H1 (cell line): ENCODE measurements around the gene NDUFS7. TPM values are rescaled to one million over a fixed set of nuclear protein-coding genes. Genes with fewer than 3 reads are reported as not detected.

ENCODE experiments used
- CTCF ChIA-PET: fragments of 300-600 bp; sonication (Branson Sonifier 250); formaldehyde crosslinking; loops from one replicate; lab custom pipeline; 2021; ENCODE audit not compliant: partially characterized antibody; lab: Charles Lee
- POLR2A ChIA-PET: fragments of 300-600 bp; sonication (Branson Sonifier 250); formaldehyde crosslinking; loops from one replicate; lab custom pipeline; 2021; ENCODE audit warnings: inconsistent platforms; ENCODE audit not compliant: partially characterized antibody; lab: Charles Lee
- DNase-seq, 2 experiments: peaks; one replicate each; pipeline versions ENCODE4 v3.0.0 to v3.0.0-alpha.2; 2010 to 2022; ENCODE audit warnings: low spot score in 2 of 2, low read depth in 1 of 2, mixed read lengths in 1 of 2
- FAIRE-seq: peaks from 2 replicates; lab custom pipeline; 2011; peaks lifted over from hg19 to GRCh38; lab: Jason Lieb, UNC
- H2AFZ ChIP-seq: 2 replicates; pipeline ENCODE4 v1.8.1; 2012; ENCODE audit warnings: low read length, inconsistent platforms
- H2AK5ac ChIP-seq: 2 replicates; pipeline ENCODE4 v1.6.1; 2013; ENCODE audit warnings: low read depth, low read length
- H2BK120ac ChIP-seq: replicated peaks from 2 replicates; pipeline ENCODE3; 2013; ENCODE audit warnings: low read depth, low read length, inconsistent platforms
- H2BK12ac ChIP-seq: 2 replicates; pipeline ENCODE4 v1.6.1; 2013; ENCODE audit warnings: low read depth, low read length
- H2BK15ac ChIP-seq: 2 replicates; pipeline ENCODE4 v1.6.1; 2013; ENCODE audit warnings: low read length
- H2BK20ac ChIP-seq: 2 replicates; pipeline ENCODE4 v1.6.1; 2013; ENCODE audit warnings: low read length
- H2BK5ac ChIP-seq: 2 replicates; pipeline ENCODE4 v1.6.1; 2013; ENCODE audit warnings: low read depth, low read length
- H3K14ac ChIP-seq: 2 replicates; pipeline ENCODE4 v1.6.1; 2013; ENCODE audit warnings: inconsistent platforms; ENCODE audit not compliant: insufficient read length
- H3K18ac ChIP-seq: 2 replicates; pipeline ENCODE4 v1.6.1; 2013; ENCODE audit warnings: low read length; ENCODE audit errors: extremely low read depth
- H3K23ac ChIP-seq: 2 replicates; pipeline ENCODE4 v1.6.1; 2013; ENCODE audit warnings: inconsistent platforms; ENCODE audit not compliant: insufficient read length
- H3K23me2 ChIP-seq: 2 replicates; pipeline ENCODE4 v1.6.1; 2013; ENCODE audit warnings: low read depth, low read length
- H3K27ac ChIP-seq: 2 replicates; pipeline ENCODE4 v1.6.1; 2011; ENCODE audit warnings: low read depth, low read length, inconsistent platforms
- H3K27me3 ChIP-seq, 4 experiments: replicated peaks in 1 of 4; 1 replicate in 1 of 4; 2 replicates in 3 of 4; pipeline versions ENCODE4 v1.6.1 to v1.8.1; 2011 to 2013; ENCODE audit warnings: low read length in 3 of 4, mild to moderate bottlenecking in 3 of 4, inconsistent platforms in 2 of 4, mixed read lengths in 2 of 4, moderate library complexity in 1 of 4; ENCODE audit not compliant: control insufficient read depth in 3 of 4, insufficient read depth in 3 of 4; ENCODE audit errors: extremely low read depth in 1 of 4
- H3K36me3 ChIP-seq, 4 experiments: 2 replicates each; pipeline versions ENCODE4 v1.6.1 to v1.8.1; 2011 to 2013; ENCODE audit warnings: mild to moderate bottlenecking in 4 of 4, low read length in 3 of 4, moderate library complexity in 2 of 4, control low read depth in 1 of 4, inconsistent platforms in 1 of 4; ENCODE audit not compliant: insufficient read depth in 4 of 4, control insufficient read depth in 2 of 4
- H3K4ac ChIP-seq: replicated peaks from 2 replicates; pipeline ENCODE3; 2013; ENCODE audit warnings: low read length, low read depth, mixed read lengths, inconsistent platforms; ENCODE audit not compliant: insufficient read length
- H3K4me1 ChIP-seq, 4 experiments: replicated peaks in 1 of 4; 1 replicate in 1 of 4; 2 replicates in 3 of 4; pipeline versions ENCODE4 v1.6.1 to v1.8.1; 2011 to 2013; ENCODE audit warnings: low read length in 3 of 4, inconsistent platforms in 2 of 4, mixed read lengths in 1 of 4; ENCODE audit not compliant: insufficient read depth in 4 of 4, control insufficient read depth in 3 of 4
- H3K4me2 ChIP-seq, 2 experiments: 2 replicates each; pipeline versions ENCODE4 v1.6.1 to v1.8.1; 2011 to 2013; ENCODE audit warnings: low read depth in 2 of 2, low read length in 2 of 2, control low read depth in 1 of 2, inconsistent platforms in 1 of 2, mild to moderate bottlenecking in 1 of 2; ENCODE audit not compliant: insufficient read depth in 1 of 2
- H3K4me3 ChIP-seq, 4 experiments: fragments of 200-600, 300-600 bp in 1 of 4; sonication (generic), shearing (Covaris generic), sonication (Bioruptor Twin) in 1 of 4; 2 replicates each; pipeline versions ENCODE4 v1.5.1 to v1.8.1; 2011 to 2016; ENCODE audit warnings: low read length in 4 of 4, low read depth in 3 of 4, control low read depth in 2 of 4, inconsistent platforms in 2 of 4, mild to moderate bottlenecking in 2 of 4, mixed read lengths in 1 of 4, moderate library complexity in 1 of 4; ENCODE audit not compliant: insufficient read depth in 2 of 4; ENCODE audit errors: extremely low read depth in 1 of 4
- H3K56ac ChIP-seq: replicated peaks from 2 replicates; pipeline ENCODE3; 2013; ENCODE audit warnings: low read depth, mild to moderate bottlenecking, mixed read lengths, low read length, inconsistent platforms; ENCODE audit not compliant: insufficient read length
- H3K79me1 ChIP-seq: 2 replicates; pipeline ENCODE4 v1.6.1; 2013; ENCODE audit warnings: low read depth, low read length, control low read depth
- H3K79me2 ChIP-seq, 2 experiments: 2 replicates each; pipeline versions ENCODE4 v1.6.1 to v1.8.1; 2012 to 2013; ENCODE audit warnings: low read length in 2 of 2, mild to moderate bottlenecking in 2 of 2, inconsistent platforms in 1 of 2; ENCODE audit not compliant: insufficient read depth in 2 of 2, control insufficient read depth in 1 of 2
- H3K9ac ChIP-seq, 4 experiments: replicated peaks in 1 of 4; 1 replicate in 1 of 4; 2 replicates in 3 of 4; pipeline versions ENCODE4 v1.6.1 to v1.8.1; 2011 to 2013; ENCODE audit warnings: low read depth in 3 of 4, low read length in 3 of 4, control low read depth in 2 of 4, mild to moderate bottlenecking in 2 of 4, moderate library complexity in 2 of 4, inconsistent platforms in 1 of 4; ENCODE audit errors: extremely low read depth in 1 of 4
- H3K9me3 ChIP-seq, 2 experiments: 2 replicates each; pipeline versions ENCODE4 v1.6.1 to v1.8.1; 2012 to 2013; ENCODE audit warnings: mild to moderate bottlenecking in 2 of 2, moderate library complexity in 2 of 2, control low read depth in 1 of 2, inconsistent platforms in 1 of 2, low read depth in 1 of 2, low read length in 1 of 2, mixed read lengths in 1 of 2; ENCODE audit not compliant: insufficient read depth in 2 of 2
- H4K20me1 ChIP-seq, 2 experiments: replicated peaks in 1 of 2; 2 replicates each; pipeline versions ENCODE3 to v1.8.1; 2011 to 2013; ENCODE audit warnings: inconsistent platforms in 2 of 2, low read length in 2 of 2, mild to moderate bottlenecking in 1 of 2; ENCODE audit not compliant: insufficient read depth in 2 of 2, control insufficient read depth in 1 of 2
- H4K5ac ChIP-seq: 2 replicates; pipeline ENCODE4 v1.6.1; 2013; ENCODE audit warnings: low read length, low read depth, mixed read lengths, inconsistent platforms; ENCODE audit not compliant: insufficient read length
- H4K8ac ChIP-seq: 2 replicates; pipeline ENCODE4 v1.8.0; 2013; ENCODE audit warnings: mild to moderate bottlenecking, moderate library complexity, low read length, inconsistent platforms; ENCODE audit not compliant: insufficient read depth; ENCODE audit errors: extremely low read depth
- H4K91ac ChIP-seq: replicated peaks from 2 replicates; pipeline ENCODE3; 2013; ENCODE audit warnings: low read length, mixed read lengths, inconsistent platforms; ENCODE audit not compliant: insufficient read length
- CBX8 ChIP-seq: fragments of 300-800, 300-1000 bp; sonication (generic); IDR thresholded peaks from 2 replicates; pipeline ENCODE4 v1.7.1; 2016; ENCODE audit warnings: low read depth, low read length, borderline replicate concordance
- EP300 ChIP-seq, 2 experiments: IDR thresholded peaks; 1 replicate in 1 of 2; 2 replicates in 1 of 2; pipeline ENCODE4 v1.6.1; 2011 to 2012; ENCODE audit warnings: low read depth in 2 of 2, low read length in 2 of 2, mild to moderate bottlenecking in 2 of 2, borderline replicate concordance in 1 of 2, inconsistent platforms in 1 of 2, moderate library complexity in 1 of 2
- HDAC2 ChIP-seq, 2 experiments: fragments of 300-600 bp in 1 of 2; sonication (generic) in 1 of 2; IDR thresholded peaks; 2 replicates each; pipeline ENCODE4 v1.6.1; 2011 to 2012; ENCODE audit warnings: low read depth in 2 of 2, low read length in 2 of 2, mild to moderate bottlenecking in 2 of 2, moderate library complexity in 2 of 2, borderline replicate concordance in 1 of 2, inconsistent platforms in 1 of 2
- HDAC6 ChIP-seq: IDR thresholded peaks from one replicate; pipeline ENCODE4 v1.7.1; 2012; ENCODE audit warnings: low read depth, mild to moderate bottlenecking, inconsistent platforms, low read length, moderate library complexity
- KDM1A ChIP-seq: fragments of 200-600, 300-600 bp; sonication (generic); IDR thresholded peaks from 2 replicates; pipeline ENCODE4 v1.7.1; 2016; ENCODE audit warnings: mild to moderate bottlenecking, low read length, borderline replicate concordance
- KDM4A ChIP-seq: IDR thresholded peaks from one replicate; pipeline ENCODE4 v1.7.1; 2012; ENCODE audit warnings: low read depth, mild to moderate bottlenecking, moderate library complexity, low read length, inconsistent platforms; ENCODE audit not compliant: severe bottlenecking
- MAFK ChIP-seq: IDR thresholded peaks from 2 replicates; pipeline ENCODE4 v1.6.1; 2012; ENCODE audit warnings: low read depth, mild to moderate bottlenecking, improper control_type of control experiment, low read length
- POU5F1 ChIP-seq: IDR thresholded peaks from 2 replicates; pipeline ENCODE4 v1.6.1; 2011; ENCODE audit warnings: low read depth, mild to moderate bottlenecking, low read length, moderate library complexity
- RAD21 ChIP-seq, 2 experiments: IDR thresholded peaks in 1 of 2; conservative IDR thresholded peaks in 1 of 2; 2 replicates each; pipeline ENCODE4 v1.6.1; 2011; ENCODE audit warnings: low read depth in 2 of 2, low read length in 2 of 2, improper control_type of control experiment in 1 of 2, inconsistent platforms in 1 of 2, mild to moderate bottlenecking in 1 of 2, moderate library complexity in 1 of 2
- RBBP5 ChIP-seq: IDR thresholded peaks from 2 replicates; pipeline ENCODE4 v1.7.1; 2012; ENCODE audit warnings: low read depth, mild to moderate bottlenecking, inconsistent platforms, low read length, moderate library complexity, borderline replicate concordance
- SIRT6 ChIP-seq: IDR thresholded peaks from one replicate; pipeline ENCODE4 v1.7.1; 2012; ENCODE audit warnings: low read length, inconsistent platforms
- SIX5 ChIP-seq: IDR thresholded peaks from 2 replicates; pipeline ENCODE4 v1.6.1; 2011; ENCODE audit warnings: mild to moderate bottlenecking, low read depth, low read length
- WGBS, 2 experiments: shearing (Covaris generic) in 1 of 2; methylation state at CpG; one replicate each; pipeline versions ENCODE4 v1.1.6 to v1.1.7; 2013 to 2015; ENCODE audit warnings: low lambda C conversion rate in 2 of 2, mixed read lengths in 2 of 2, inconsistent platforms in 1 of 2, low coverage in 1 of 2, missing lambda C conversion rate in 1 of 2; ENCODE audit not compliant: insufficient replicate concordance in 2 of 2, insufficient coverage in 1 of 2, insufficient read length in 1 of 2; ENCODE audit errors: extremely low coverage in 1 of 2, missing lambda C conversion rate in 1 of 2; 5-methylcytosine and 5-hydroxymethylcytosine counted together
- polyA plus RNA-seq, 7 experiments: library from polyadenylated mRNA; depleted of rRNA in 3 of 7; stranded (reverse) in 5 of 7; unstranded in 2 of 7; fragments of >200 nt in 5 of 7; fragments of 200-250 nt in 2 of 7; gene quantifications; 1 replicate in 5 of 7; 2 replicates in 1 of 7; 4 replicates in 1 of 7; pipeline versions ENCODE4 v1.2.1 to v1.2.3, GENCODE V29; 2011 to 2013; ENCODE audit warnings: missing spikeins in 2 of 7, mixed read lengths in 2 of 7
- total RNA-seq: library from RNA; stranded (reverse); fragmentation: NEBNext Ultra II Directional; extraction: Animal tissue kit (Norgen Biotek cat#: 25700); gene quantifications from 2 replicates; pipeline ENCODE4 v1.2.1, GENCODE V29; 2021

Gene NDUFS7
- total and polyA plus RNA-seq, 2 of the 8 experiments (the other 6 are each of a cell fraction or from before 2014, with no cell fraction given) = 78.1 to 309 TPM

- Histone ChIP-seq H3K9me3 (no peaks in the 10 kb centered on the region), H3K4me3 (no peak overlapping the region), H3K56ac (no peak overlapping the region), H3K14ac (no peak overlapping the region), H2AK5ac (no peak overlapping the region), H3K27ac (no peak overlapping the region), H4K91ac (no peak overlapping the region), H3K36me3 (no peaks in the 10 kb centered on the region), H2BK120ac (no peak overlapping the region), H4K8ac (no peak overlapping the region), H2BK12ac (no peak overlapping the region), H3K18ac (no peak overlapping the region), H3K79me1 (no peaks in the 10 kb centered on the region; the same call in 1 of the 2 replicates), H3K23ac (no peak overlapping the region), H2BK20ac (no peak overlapping the region), H2AFZ (no peak overlapping the region), H2BK5ac (no peak overlapping the region), H3K23me2 (peaks cover 3% of the 10 kb centered on the region; the same call in 1 of the 2 replicates), H3K4ac (no peak overlapping the region), H4K20me1 (peaks cover 2% of the 10 kb centered on the region in 2 experiments), H2BK15ac (no peak overlapping the region), H3K4me2 (no peak overlapping the region), H3K79me2 (no peaks in the 10 kb centered on the region), H3K9ac (no peak overlapping the region), H3K4me1 (peaks cover 0 to 10% (median 5%) of the 10 kb centered on the region in 4 experiments; a peak in 5 of 7 replicates), H3K27me3 (peaks cover 0 to 2% (median 0%) of the 10 kb centered on the region in 4 experiments; a peak in 2 of 7 replicates), H4K5ac (no peak overlapping the region)
- DNase-seq (no peak), FAIRE-seq (no peak)
- POLR2A ChIA-PET = no interaction called here
- CTCF ChIA-PET = interaction anchor here (1.0 to 1.5 kb wide), 2 partner anchors 26 to 84 kb away, joined by 3 to 5 read pairs; no protein-coding TSS in a partner anchor
- WGBS, 2 experiments = 95% methylated on average over 18 of the region's 19 CpGs; no CpG with 5 or more reads in 1 of the 2 experiments
- TF ChIP-seq RBBP5 (no peak), HDAC6 (no peak), KDM1A (no peak), SIX5 (no peak), CBX8 (no peak), KDM4A (no peak), MAFK (no peak), EP300 (IDR thresholded peaks at IDR 0.05; ENCODE audit: borderline replicate concordance in 1 of 2, low read depth in 2 of 2, low read length in 2 of 2) (no peak), HDAC2 (IDR thresholded peaks at IDR 0.05; ENCODE audit: borderline replicate concordance in 1 of 2, low read depth in 2 of 2, low read length in 2 of 2) (no peak), RAD21 (IDR thresholded peaks at IDR 0.05 in 1 of 2, conservative IDR thresholded peaks at IDR 0.05 in 1 of 2; ENCODE audit: low read depth in 2 of 2, low read length in 2 of 2) (no peak), POU5F1 (no peak), SIRT6 (no peak)
Measured at GRCh38 chr19:1399079-1399478, 15.4 kb downstream of the NDUFS7 start.
